Stimulated activated CD4-positive, alpha-beta T cell treated with anti-CD3 and anti-CD28 coated beads, Interleukin-2, amount 100 ng/mL, for 24 hours (primary cell): ENCODE results near the gene LRIG3.

Experiments used
- DNase-seq, 2 donors: peaks; one replicate each; pipeline ENCODE4 v3.0.0-alpha.2; 2020

The LRIG3 gene

GRCh38 chr12:58932806-58933681, 12.7 kb upstream of the LRIG3 start:
- DNase-seq, result no peak

GRCh38 chr12:58931518-58931917, 11.2 kb upstream of the LRIG3 start:
- no peak for DNase-seq

GRCh38 chr12:58930770-58931324, 10.5 kb upstream of the LRIG3 start:
- DNase-seq, result no peak

- DNase-seq, result no peak
Observed at GRCh38 chr12:58927120-58927519, 6.8 kb upstream of the LRIG3 start.

GRCh38 chr12:58926586-58926985, 6.3 kb upstream of the LRIG3 start:
- DNase-seq, result no peak

- DNase-seq, result no peak
Observed at GRCh38 chr12:58925751-58926150, 5.4 kb upstream of the LRIG3 start.

- no peak for DNase-seq
Observed at GRCh38 chr12:58925111-58925611, 4.9 kb upstream of the LRIG3 start.

- no peak for DNase-seq
Observed at GRCh38 chr12:58924652-58925051, 4.3 kb upstream of the LRIG3 start.

GRCh38 chr12:58923781-58924180, 3.5 kb upstream of the LRIG3 start:
- DNase-seq, result no peak

- no peak for DNase-seq
Observed at GRCh38 chr12:58922849-58923248, 2.5 kb upstream of the LRIG3 start.

- peak in 1 of 2 donors; percentile 10 for DNase-seq
Observed at GRCh38 chr12:58920961-58921861, 907 bp upstream of the LRIG3 start.

- no peak for DNase-seq
Observed at GRCh38 chr12:58919231-58920101, 838 bp downstream of the LRIG3 start.

- no peak for DNase-seq
Observed at GRCh38 chr12:58918469-58918844, 1.8 kb downstream of the LRIG3 start.

- DNase-seq, result no peak
Observed at GRCh38 chr12:58917699-58918468, 2.4 kb downstream of the LRIG3 start.

GRCh38 chr12:58916921-58917511, 3.3 kb downstream of the LRIG3 start:
- no peak for DNase-seq

- DNase-seq, result no peak
Observed at GRCh38 chr12:58916161-58916621, 4.1 kb downstream of the LRIG3 start.

GRCh38 chr12:58915634-58916033, 4.7 kb downstream of the LRIG3 start:
- no peak for DNase-seq

GRCh38 chr12:58915037-58915436, 5.3 kb downstream of the LRIG3 start:
- no peak for DNase-seq

- DNase-seq, result no peak
Observed at GRCh38 chr12:58914457-58914856, 5.8 kb downstream of the LRIG3 start.

- no peak for DNase-seq
Observed at GRCh38 chr12:58907391-58907790, 12.9 kb downstream of the LRIG3 start.

- DNase-seq, result no peak
Observed at GRCh38 chr12:58906917-58907316, 13.4 kb downstream of the LRIG3 start.
